Thyroid gland (tissue), 4 donors: ENCODE results near the gene PGRMC1.

Source experiments
- POLR2A ChIP-seq, 2 donors: fragments of 450-650 bp; IDR thresholded peaks; one replicate each; pipeline ENCODE4 v1.6.1; 2017; ENCODE audit warnings: antibody characterized with exemption in 2 of 2, mild to moderate bottlenecking in 2 of 2, moderate library complexity in 1 of 2
- TF ChIP-seq, protein P1 (sequence below), 6 experiments: fragments of 200-600 bp in 3 of 6; fragments of 450-650 bp in 3 of 6; sonication (generic) in 3 of 6; IDR thresholded peaks; one replicate each; pipeline ENCODE4 v1.5.1; 2016 to 2019; ENCODE audit warnings: antibody characterized with exemption in 6 of 6, mild to moderate bottlenecking in 2 of 6, inconsistent platforms in 1 of 6, moderate library complexity in 1 of 6

DNA sequence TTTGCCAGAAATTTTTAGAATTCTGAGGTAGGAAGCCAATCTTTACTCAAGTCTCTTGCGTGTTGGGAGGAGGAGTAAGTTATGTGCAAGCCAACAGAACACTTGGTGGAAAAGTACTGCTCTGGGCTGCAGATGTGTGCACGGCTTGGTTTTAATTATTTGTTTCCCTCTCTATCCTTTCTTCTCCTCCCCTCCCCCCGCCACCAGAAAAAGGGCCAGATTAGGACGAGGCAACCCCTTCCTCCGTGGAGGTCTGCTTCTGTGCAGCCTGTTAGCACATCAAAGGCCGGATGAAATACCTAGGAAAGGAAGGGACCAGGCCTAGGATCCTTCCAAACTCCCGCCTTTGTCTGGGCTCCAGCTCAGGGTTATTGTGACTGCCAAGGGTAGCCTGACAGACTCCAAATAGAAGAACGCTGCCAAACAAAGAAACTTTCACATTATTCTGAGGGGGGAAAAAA, 1.0 kb upstream of the PGRMC1 start:
- TF ChIP-seq POLR2A (IDR thresholded peaks at IDR 0.05): no peak
- TF ChIP-seq, protein P1, sequence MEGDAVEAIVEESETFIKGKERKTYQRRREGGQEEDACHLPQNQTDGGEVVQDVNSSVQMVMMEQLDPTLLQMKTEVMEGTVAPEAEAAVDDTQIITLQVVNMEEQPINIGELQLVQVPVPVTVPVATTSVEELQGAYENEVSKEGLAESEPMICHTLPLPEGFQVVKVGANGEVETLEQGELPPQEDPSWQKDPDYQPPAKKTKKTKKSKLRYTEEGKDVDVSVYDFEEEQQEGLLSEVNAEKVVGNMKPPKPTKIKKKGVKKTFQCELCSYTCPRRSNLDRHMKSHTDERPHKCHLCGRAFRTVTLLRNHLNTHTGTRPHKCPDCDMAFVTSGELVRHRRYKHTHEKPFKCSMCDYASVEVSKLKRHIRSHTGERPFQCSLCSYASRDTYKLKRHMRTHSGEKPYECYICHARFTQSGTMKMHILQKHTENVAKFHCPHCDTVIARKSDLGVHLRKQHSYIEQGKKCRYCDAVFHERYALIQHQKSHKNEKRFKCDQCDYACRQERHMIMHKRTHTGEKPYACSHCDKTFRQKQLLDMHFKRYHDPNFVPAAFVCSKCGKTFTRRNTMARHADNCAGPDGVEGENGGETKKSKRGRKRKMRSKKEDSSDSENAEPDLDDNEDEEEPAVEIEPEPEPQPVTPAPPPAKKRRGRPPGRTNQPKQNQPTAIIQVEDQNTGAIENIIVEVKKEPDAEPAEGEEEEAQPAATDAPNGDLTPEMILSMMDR (IDR thresholded peaks at IDR 0.05): no peak
